T-cell (primary cell): Measurements from ENCODE around the gene ZNF518A. TPM values are rescaled to one million over a fixed set of nuclear protein-coding genes. Genes with fewer than 3 reads are reported as not detected.

Source experiments
- ATAC-seq, 4 experiments: fragments of 200-7000 bp in 3 of 4; fragments of 150-1000 bp in 1 of 4; cut with Tn5 transposase; replicated peaks in 1 of 4; 1 replicate in 3 of 4; 2 replicates in 1 of 4; pipeline ENCODE4 v1.10.0; 2021; ENCODE audit warnings: moderate library complexity in 3 of 4, mild to moderate bottlenecking in 2 of 4, moderate number of reproducible peaks in 1 of 4
- CTCF ChIA-PET, 2 donors: fragments of 300-600 bp; sonication (Branson Sonifier 250); formaldehyde crosslinking; loops; one replicate each; lab custom pipeline; 2022; ENCODE audit warnings: antibody characterized with exemption in 2 of 2; lab: Charles Lee
- POLR2A ChIA-PET, 2 donors: fragments of 300-600 bp; sonication (Branson Sonifier 250); formaldehyde crosslinking; loops; one replicate each; lab custom pipeline; 2022; ENCODE audit warnings: antibody characterized with exemption in 2 of 2; lab: Charles Lee
- DNase-seq, 35 experiments: peaks; one replicate each; pipeline versions ENCODE4 v3.0.0 to v3.0.0-alpha.2; 2013 to 2023
- H3K27ac ChIP-seq: one replicate; pipeline ENCODE4 v1.5.1; 2013; ENCODE audit warnings: low read length
- H3K27me3 ChIP-seq, 2 experiments: replicated peaks in 1 of 2; 1 replicate in 1 of 2; 2 replicates in 1 of 2; pipeline versions ENCODE4 v1.6.1 to v1.7.0; 2013; ENCODE audit warnings: low read length in 1 of 2, mixed read lengths in 1 of 2; ENCODE audit not compliant: control insufficient read depth in 2 of 2, insufficient read depth in 2 of 2; ENCODE audit errors: extremely low read depth in 1 of 2
- H3K36me3 ChIP-seq, 2 donors: 1 replicate in 1 of 2; 2 replicates in 1 of 2; pipeline versions ENCODE4 v1.6.1 to v1.7.0; 2013; ENCODE audit warnings: low read length in 1 of 2; ENCODE audit not compliant: control insufficient read depth in 2 of 2, insufficient read depth in 1 of 2; ENCODE audit errors: extremely low read depth in 1 of 2
- H3K4me1 ChIP-seq, 2 experiments: 1 replicate in 1 of 2; 2 replicates in 1 of 2; pipeline versions ENCODE4 v1.6.1 to v1.7.0; 2013; ENCODE audit warnings: low read length in 2 of 2, mixed read lengths in 1 of 2; ENCODE audit not compliant: insufficient read depth in 2 of 2, control insufficient read depth in 1 of 2; ENCODE audit errors: extremely low read depth in 1 of 2
- H3K4me3 ChIP-seq, 2 donors: 1 replicate in 1 of 2; 2 replicates in 1 of 2; pipeline versions ENCODE4 v1.5.1 to v1.7.0; 2013; ENCODE audit warnings: mild to moderate bottlenecking in 2 of 2, low read length in 1 of 2, moderate library complexity in 1 of 2; ENCODE audit not compliant: control insufficient read depth in 1 of 2; ENCODE audit errors: extremely low read depth in 1 of 2
- H3K9me3 ChIP-seq: 2 replicates; pipeline ENCODE4 v1.7.0; 2013
- H3K27ac Mint-ChIP-seq, 2 donors: one replicate each; pipeline ENCODE4 v1.8.0; 2020 to 2021; ENCODE audit warnings: mild to moderate bottlenecking in 2 of 2, mixed read lengths in 2 of 2
- H3K27me3 Mint-ChIP-seq, 2 donors: one replicate each; pipeline ENCODE4 v1.8.0; 2021 to 2022; ENCODE audit warnings: mixed read lengths in 2 of 2
- H3K36me3 Mint-ChIP-seq: one replicate; pipeline ENCODE4 v1.8.0; 2021; ENCODE audit warnings: mixed read lengths
- H3K4me1 Mint-ChIP-seq, 3 donors: one replicate each; pipeline ENCODE4 v1.8.0; 2020 to 2022; ENCODE audit warnings: mixed read lengths in 3 of 3, mild to moderate bottlenecking in 1 of 3
- H3K4me3 Mint-ChIP-seq, 3 donors: one replicate each; pipeline ENCODE4 v1.8.0; 2020 to 2022; ENCODE audit warnings: mild to moderate bottlenecking in 3 of 3, mixed read lengths in 3 of 3, moderate library complexity in 3 of 3
- H3K9me3 Mint-ChIP-seq, 3 donors: one replicate each; pipeline ENCODE4 v1.8.0; 2020 to 2022; ENCODE audit warnings: mixed read lengths in 3 of 3
- WGBS: methylation state at CpG from one replicate; pipeline ENCODE4 v1.1.5; 2013; ENCODE audit warnings: missing lambda C conversion rate; ENCODE audit not compliant: insufficient coverage; 5-methylcytosine and 5-hydroxymethylcytosine counted together
- total RNA-seq, 35 experiments: library from RNA in 6 of 35; stranded (reverse) in 6 of 35; fragments of 120-200 nt in 1 of 35; gene quantifications; one replicate each; pipeline versions ENCODE4 v1.2.1 to v1.2.4 and lab custom pipeline; 2013 to 2026

The ZNF518A gene
- total RNA-seq: 10 to 100 TPM; 17.7 to 22.8 (median 20.6) TPM
- 30.1 TPM for total RNA-seq (2013)
- 25.4 to 110 (median 53.8) reads per million in 29 experiments for total RNA-seq (lab: John Stamatoyannopoulos, UW)

- ATAC-seq: peak; percentile 84 to 88 (median 85)
- Histone ChIP-seq H3K4me3 (peak within 1 kb of the TSS; percentile 73 to 97), H3K36me3 (peaks cover 0 to 16% of the 10 kb centered on the region in 2 donors), H3K27ac (peak within 1 kb of the TSS; percentile 97), H3K27me3 (peaks cover 2 to 4% of the 10 kb centered on the region in 2 experiments), H3K4me1 (peaks cover 8 to 16% of the 10 kb centered on the region in 2 experiments), H3K9me3 (peaks cover 2% of the 10 kb centered on the region)
- H3K36me3 Mint-ChIP-seq: peaks cover 21% of the 10 kb centered on the region
- H3K9me3 Mint-ChIP-seq: peaks cover 0 to 10% (median 1%) of the 10 kb centered on the region in 3 donors
- ChIA-PET CTCF (interaction anchor here (0.5 to 2.1 kb wide), 6 partner anchors 23 to 436 kb away, joined by 4 to 9 read pairs (median 5); partner anchors contain the start of gene TCTN3 (in 1 of the 2)), POLR2A (interaction anchor here (0.6 to 2.0 kb wide), 5 partner anchors 22 to 1272 kb away, joined by 3 to 18 read pairs (median 3); partner anchors contain the start of gene RRP12 (in 1 of the 2))
- DNase-seq: peak; percentile 77 to 96 (median 86)
- H3K4me1 Mint-ChIP-seq: peaks cover 21 to 27% (median 24%) of the 10 kb centered on the region in 3 donors
- peak within 1 kb of the TSS; percentile 99 for H3K27ac Mint-ChIP-seq
- H3K4me3 Mint-ChIP-seq: peak within 1 kb of the TSS; percentile 93 to 97 (median 97)
- 10% methylated on average over 46 of the region's 48 CpGs for WGBS
- H3K27me3 Mint-ChIP-seq: peaks cover 20 to 38% of the 10 kb centered on the region in 2 donors
These were observed at the start of gene ZNF518A for GRCh38 chr10:96129387-96130325. Gene ZNF518A (plus strand): TSS chr10:96130297. CDS start chr10:96156323, 26,026 bp downstream.

GRCh38 chr10:96082153-96082552 is 47.9 kb upstream of the ZNF518A start:
- H3K9me3 Mint-ChIP-seq: no peaks in the 10 kb centered on the region

GRCh38 chr10:96082748-96083147 is 47.3 kb upstream of the ZNF518A start:
- peaks cover 0 to 3% of the 10 kb centered on the region in 2 donors for H3K36me3 ChIP-seq
- Mint-ChIP-seq H3K36me3 (peaks cover 50% of the 10 kb centered on the region), H3K27ac (no peak overlapping the region), H3K9me3 (no peaks in the 10 kb centered on the region), H3K27me3 (no peaks in the 10 kb centered on the region), H3K4me3 (no peak overlapping the region), H3K4me1 (no peaks in the 10 kb centered on the region)
- ATAC-seq (no peak), DNase-seq (no peak)
- no CpG with 5 or more reads among the region's 1 CpG for WGBS
- no peak overlapping the region for H3K27ac ChIP-seq
- no peak overlapping the region for H3K4me3 ChIP-seq
- ChIA-PET CTCF (no interaction called here), POLR2A (no interaction called here)
- H3K4me1 ChIP-seq: no peaks in the 10 kb centered on the region
- H3K27me3 ChIP-seq: no peaks in the 10 kb centered on the region
- no peaks in the 10 kb centered on the region for H3K9me3 ChIP-seq

More at GRCh38 chr10:96082153-96082552, 47.9 kb upstream of the ZNF518A start:
- H3K4me1 Mint-ChIP-seq: no peaks in the 10 kb centered on the region
- H3K27me3 Mint-ChIP-seq: no peaks in the 10 kb centered on the region
- no peaks in the 10 kb centered on the region for H3K9me3 ChIP-seq
- no peak for ATAC-seq
- no peak overlapping the region for H3K4me3 Mint-ChIP-seq
- CTCF ChIA-PET: no interaction called here
- no CpG with 5 or more reads among the region's 2 CpGs for WGBS
- POLR2A ChIA-PET: no interaction called here
- H3K4me3 ChIP-seq: no peak overlapping the region
- H3K27ac Mint-ChIP-seq: no peak overlapping the region
- no peaks in the 10 kb centered on the region for H3K27me3 ChIP-seq
- H3K36me3 ChIP-seq: peaks cover 0 to 3% of the 10 kb centered on the region in 2 donors
- H3K36me3 Mint-ChIP-seq: peaks cover 50% of the 10 kb centered on the region
- H3K27ac ChIP-seq: no peak overlapping the region
- no peak for DNase-seq
- no peaks in the 10 kb centered on the region for H3K4me1 ChIP-seq

- H3K9me3 Mint-ChIP-seq: peaks cover 0 to 2% (median 0%) of the 10 kb centered on the region in 3 donors
- no peak overlapping the region for H3K4me3 ChIP-seq
- peaks cover 2 to 12% of the 10 kb centered on the region in 2 experiments for H3K4me1 ChIP-seq
- CTCF ChIA-PET: interaction anchor here in 1 of 2 donors (1.0 to 2.3 kb wide), 2 partner anchors 41 to 396 kb away, joined by 3 to 9 read pairs; partner anchors contain the start of genes TCTN3 and ZNF518A
- H3K27ac ChIP-seq: no peak overlapping the region
- POLR2A ChIA-PET: interaction anchor here (0.6 to 2.2 kb wide), 6 partner anchors 14 to 473 kb away, joined by 3 to 18 read pairs (median 4); partner anchors contain the start of gene ZNF518A (in 2 of the 2)
- ATAC-seq (no peak), DNase-seq (no peak)
- peak overlapping the region in 1 of 2 donors; percentile 98 for H3K27ac Mint-ChIP-seq
- no peaks in the 10 kb centered on the region for H3K36me3 ChIP-seq
- H3K27me3 Mint-ChIP-seq: peaks cover 23 to 27% of the 10 kb centered on the region in 2 donors
- H3K4me3 Mint-ChIP-seq: peak overlapping the region; percentile 92 to 97 (median 95)
- H3K9me3 ChIP-seq: no peaks in the 10 kb centered on the region
- peaks cover 6 to 12% of the 10 kb centered on the region in 2 experiments for H3K27me3 ChIP-seq
- 100% methylated on average over 1 of the region's 2 CpGs for WGBS
- H3K4me1 Mint-ChIP-seq: peaks cover 11% of the 10 kb centered on the region in 3 donors
- H3K36me3 Mint-ChIP-seq: peaks cover 13% of the 10 kb centered on the region
These were observed 41.0 kb upstream of the ZNF518A start for GRCh38 chr10:96089116-96089515.

GRCh38 chr10:96089670-96090462 is 40.2 kb upstream of the ZNF518A start:
- peak overlapping the region; percentile 90 to 97 for H3K4me3 ChIP-seq
- POLR2A ChIA-PET: interaction anchor here (0.6 to 2.2 kb wide), 6 partner anchors 13 to 472 kb away, joined by 3 to 18 read pairs (median 4); partner anchors contain the start of gene ZNF518A (in 2 of the 2)
- Mint-ChIP-seq H3K36me3 (peaks cover 8% of the 10 kb centered on the region), H3K27ac (peak overlapping the region; percentile 97 to 98), H3K27me3 (peaks cover 29 to 32% of the 10 kb centered on the region in 2 donors), H3K4me1 (peaks cover 11% of the 10 kb centered on the region in 3 donors), H3K9me3 (peaks cover 0 to 2% (median 0%) of the 10 kb centered on the region in 3 donors), H3K4me3 (peak overlapping the region; percentile 92 to 97 (median 95))
- ATAC-seq (peak; percentile 87 to 90 (median 88)), DNase-seq (peak; percentile 83 to 97 (median 90))
- CTCF ChIA-PET: interaction anchor here in 1 of 2 donors (0.9 to 2.3 kb wide), 3 partner anchors 40 to 396 kb away, joined by 3 to 9 read pairs (median 4); partner anchors contain the start of genes TCTN3 and ZNF518A
- H3K27ac ChIP-seq: peak overlapping the region; percentile 98
- H3K36me3 ChIP-seq: no peaks in the 10 kb centered on the region
- 6% methylated on average over 28 of the region's 47 CpGs for WGBS
- peaks cover 6 to 12% of the 10 kb centered on the region in 2 experiments for H3K27me3 ChIP-seq
- H3K4me1 ChIP-seq: peaks cover 2 to 12% of the 10 kb centered on the region in 2 experiments
- no peaks in the 10 kb centered on the region for H3K9me3 ChIP-seq
